ENCODE data around the gene OPALIN.
"Not testable (repeated sequence)": the region's sequence is repeated elsewhere in the genome, so short reads cannot be mapped to it uniquely, and the experiment has no call there.

The OPALIN gene

DNA sequence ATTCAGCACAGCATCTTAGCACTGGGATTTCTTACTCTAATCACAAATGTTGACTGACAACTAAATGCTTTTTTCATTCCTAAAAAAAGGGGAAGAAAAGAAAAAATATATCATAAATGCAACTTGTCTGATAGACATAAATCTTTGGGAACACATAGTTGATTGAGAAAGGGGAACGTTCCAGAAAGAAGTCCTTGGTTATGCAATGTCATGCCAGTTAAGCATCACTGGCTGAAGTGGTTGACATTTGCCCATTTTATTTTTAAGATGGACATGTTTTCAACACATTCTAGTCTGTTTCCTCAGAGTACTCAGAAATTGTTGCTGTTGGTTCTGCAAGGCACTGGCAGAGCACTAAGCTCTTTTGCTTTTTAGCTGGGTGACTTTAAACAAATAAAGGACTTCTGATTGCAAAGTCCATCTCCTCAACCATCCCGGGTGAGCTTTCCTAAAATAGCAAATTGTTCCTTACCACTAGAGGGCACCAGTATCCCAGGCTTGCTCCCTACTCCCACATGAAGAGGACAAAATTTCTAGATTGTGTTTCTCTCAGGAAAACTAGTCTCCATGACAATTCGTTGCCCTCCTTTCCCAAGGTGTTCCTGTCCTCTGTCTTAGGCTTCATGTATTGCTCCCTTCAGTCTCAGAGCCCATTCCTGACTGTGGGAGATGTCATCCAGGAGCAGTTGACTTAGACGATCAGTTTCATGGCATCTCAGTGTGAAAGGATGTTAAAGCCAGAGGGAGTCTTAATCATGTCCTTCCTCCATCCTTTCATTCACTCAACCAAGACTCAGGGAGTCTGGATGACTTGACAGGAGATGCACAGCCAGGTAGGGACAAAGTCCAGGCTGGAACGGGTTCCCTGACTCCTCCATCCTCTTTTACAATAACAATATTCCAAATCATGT is 23.9 kb downstream of the OPALIN start:
- no peak for DNase-seq

DNA sequence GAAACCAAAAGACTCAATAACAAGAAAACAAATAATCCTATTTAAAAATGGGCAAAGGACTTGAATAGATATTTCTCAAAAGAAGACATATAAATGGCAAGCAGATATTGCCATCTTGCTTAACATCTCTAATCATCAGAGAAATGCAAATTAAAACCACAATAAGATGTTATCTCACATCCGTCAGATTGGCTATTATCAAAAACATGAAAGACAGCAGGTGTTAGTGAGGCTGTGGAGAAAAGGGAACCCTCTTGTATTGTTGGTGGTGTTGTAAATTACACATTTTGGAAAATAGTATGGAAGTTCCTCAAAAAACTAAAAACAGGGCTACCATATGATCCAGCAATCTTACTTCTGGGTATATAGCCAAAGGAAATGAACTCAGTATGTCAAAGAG is 25.7 kb downstream of the OPALIN start:
- no peak for DNase-seq

GRCh38 chr10:96327462-96327861 is 31.3 kb downstream of the OPALIN start:
- DNase-seq: no peak

DNA sequence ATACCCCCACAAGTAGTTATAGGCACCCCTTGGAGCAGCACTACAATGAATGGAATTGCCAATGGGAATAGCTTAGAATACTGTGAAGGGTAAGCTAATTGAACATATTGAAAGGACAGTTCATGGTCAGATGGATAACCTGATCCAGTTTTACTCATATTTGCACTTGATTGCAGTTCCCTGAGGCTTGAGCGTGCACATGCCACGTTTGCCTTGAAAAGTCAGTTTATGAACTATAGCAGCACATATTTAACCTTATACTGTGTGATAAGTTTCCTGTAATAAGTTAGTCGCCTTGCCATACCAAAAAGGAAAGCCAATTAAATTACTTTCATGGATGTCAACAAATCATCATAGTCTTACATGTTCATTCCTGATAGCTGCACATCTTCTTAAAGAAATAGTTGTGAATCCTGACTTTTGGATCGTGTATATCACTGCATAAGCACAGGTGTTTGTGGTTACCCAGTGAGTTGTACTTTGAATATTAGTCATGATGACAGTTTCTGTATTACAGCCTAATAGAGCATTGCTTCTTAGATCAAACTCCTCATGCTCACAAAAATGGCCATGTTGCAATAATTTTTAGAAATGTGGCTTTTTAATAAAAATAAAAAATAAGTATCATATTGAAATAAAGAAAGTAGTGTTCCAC is 33.0 kb downstream of the OPALIN start:
- DNase-seq: no peak

DNA sequence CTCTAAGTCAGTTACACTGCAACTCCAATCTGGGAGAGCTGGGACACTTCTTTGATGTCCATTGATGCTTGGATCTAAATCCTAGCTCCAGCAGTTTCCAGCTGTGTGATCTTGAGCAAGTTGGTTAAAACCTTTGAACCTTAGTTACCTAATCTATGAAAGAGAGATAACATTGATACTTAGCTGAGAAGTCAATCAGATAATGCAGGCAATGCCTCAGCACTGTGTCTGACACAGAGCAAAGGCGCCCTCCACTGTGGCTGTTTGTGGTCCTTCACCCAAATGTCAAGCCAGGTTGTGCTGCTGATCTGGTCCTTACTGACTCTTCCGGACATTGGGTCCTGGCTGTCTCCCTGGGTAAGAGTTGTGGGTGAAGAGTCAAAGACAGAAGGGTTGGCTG is 34.4 kb downstream of the OPALIN start:
- no peak for DNase-seq

DNA sequence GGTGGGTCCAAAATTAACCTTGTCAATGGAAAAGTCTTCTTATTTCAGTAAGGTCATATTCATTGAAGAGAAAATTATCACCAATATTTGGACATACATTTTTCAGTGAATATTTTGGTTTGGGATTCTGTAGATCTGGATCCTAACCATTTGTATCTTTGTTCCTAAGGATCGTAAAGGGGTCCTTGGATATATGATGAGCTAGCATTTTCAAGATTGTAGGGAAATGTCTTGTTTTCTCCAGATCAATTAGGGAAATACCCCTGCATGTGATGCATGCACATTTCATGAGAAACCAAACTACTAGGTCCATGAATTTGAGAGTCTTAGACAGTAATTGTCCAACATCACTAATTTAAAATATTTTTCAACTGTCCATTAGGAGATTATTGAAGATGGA is 36.5 kb downstream of the OPALIN start:
- DNase-seq: no peak

DNA sequence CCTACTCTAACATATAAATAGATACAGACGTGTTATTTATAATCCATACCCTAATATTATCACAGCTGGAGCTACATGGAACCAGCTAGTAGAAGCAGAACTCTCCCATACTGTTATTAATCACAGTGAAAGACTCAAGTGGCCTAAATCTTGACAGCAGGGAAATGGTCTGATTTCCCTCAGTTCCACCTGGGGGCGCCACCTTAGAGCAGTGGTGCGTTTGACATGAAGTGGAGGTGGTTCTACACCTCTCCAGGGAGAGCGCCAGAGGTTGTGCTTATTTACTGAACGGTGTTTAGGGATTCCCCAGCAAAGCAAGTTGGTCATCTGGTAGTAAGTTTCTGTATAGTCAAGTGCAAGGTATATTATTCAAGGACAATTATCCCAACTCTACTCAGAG is 37.0 kb downstream of the OPALIN start:
- peak; percentile 53 for DNase-seq

- no peak for DNase-seq
These were observed 38.9 kb downstream of the OPALIN start for GRCh38 chr10:96319754-96320474.

GRCh38 chr10:96317067-96317833 is 41.6 kb downstream of the OPALIN start:
- no peak for DNase-seq

GRCh38 chr10:96313344-96313743 is 45.5 kb downstream of the OPALIN start:
- DNase-seq: no peak

- no peak for DNase-seq
These were observed 47.6 kb downstream of the OPALIN start for GRCh38 chr10:96311180-96311715.

DNA sequence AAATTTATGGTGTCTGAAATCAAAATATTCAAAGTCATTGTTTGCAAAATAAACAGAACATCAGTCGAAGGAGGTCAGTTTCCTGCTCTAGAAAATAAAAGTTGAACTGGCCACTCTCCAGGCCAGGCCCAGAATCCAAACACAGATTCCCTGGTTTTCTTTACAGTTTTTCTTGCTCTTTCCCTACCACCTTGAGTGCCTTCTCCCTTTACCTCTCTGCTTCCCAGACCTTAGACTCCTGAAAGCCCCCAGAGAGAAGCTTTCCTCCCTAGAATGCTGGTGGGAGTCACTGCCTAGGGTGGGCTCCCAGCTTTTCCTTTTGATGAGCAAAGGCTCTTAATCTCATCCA is 48.5 kb downstream of the OPALIN start:
- DNase-seq: no peak

DNA sequence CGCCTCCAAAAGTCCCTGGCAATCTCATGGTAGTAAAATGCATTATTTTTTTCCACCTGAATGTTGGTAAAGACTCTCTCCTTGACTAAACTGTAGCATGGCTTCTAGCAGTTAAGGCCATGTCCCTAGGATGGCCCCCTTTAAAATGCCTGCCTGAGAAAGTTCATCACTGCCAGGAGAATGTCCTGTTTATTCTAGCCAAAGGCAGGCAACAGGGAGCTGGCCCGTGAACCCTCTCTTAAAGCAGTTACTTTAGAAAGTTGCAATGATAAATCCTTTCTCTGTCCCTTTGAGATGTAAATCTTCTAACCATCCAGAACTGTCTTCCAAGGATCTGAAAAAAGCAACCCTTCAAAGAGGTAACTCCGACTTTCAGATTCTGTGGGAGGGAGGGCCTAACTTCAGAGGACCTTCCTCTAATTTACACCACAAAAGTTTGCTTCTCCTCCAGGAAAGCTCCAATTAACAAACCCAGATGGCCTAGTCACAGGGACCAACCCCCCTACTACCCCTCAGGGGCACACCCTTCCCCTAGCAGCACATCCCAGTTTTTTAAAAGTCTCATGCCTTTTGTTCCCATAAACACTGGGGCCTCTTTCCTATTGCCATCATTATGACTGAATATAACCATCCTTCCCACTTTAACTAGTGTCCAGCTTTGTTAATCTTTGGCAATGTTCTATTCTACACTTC is 49.0 kb downstream of the OPALIN start:
- DNase-seq: no peak

DNA sequence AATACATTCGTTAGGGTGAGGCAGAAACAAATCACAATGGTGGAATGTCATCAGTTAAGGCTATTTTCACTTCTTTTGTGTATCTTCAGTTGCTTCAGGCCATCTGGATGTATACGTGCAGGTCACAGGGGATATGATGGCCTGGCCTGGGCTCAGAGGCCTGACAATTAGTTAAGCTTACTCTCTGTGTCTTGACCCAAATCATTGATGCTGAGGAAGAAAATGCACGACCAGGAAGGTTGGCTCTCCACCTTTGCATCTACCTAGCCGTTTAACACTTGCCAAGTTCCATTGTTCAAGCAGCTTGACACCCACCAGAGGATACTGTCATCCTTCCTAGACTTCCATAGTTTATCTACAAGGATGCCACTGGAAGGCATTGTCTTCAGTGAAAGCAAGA is 49.9 kb downstream of the OPALIN start:
- not testable (repeated sequence) for DNase-seq

GRCh38 chr10:96306516-96306915 is 52.3 kb downstream of the OPALIN start:
- no peak for DNase-seq

DNA sequence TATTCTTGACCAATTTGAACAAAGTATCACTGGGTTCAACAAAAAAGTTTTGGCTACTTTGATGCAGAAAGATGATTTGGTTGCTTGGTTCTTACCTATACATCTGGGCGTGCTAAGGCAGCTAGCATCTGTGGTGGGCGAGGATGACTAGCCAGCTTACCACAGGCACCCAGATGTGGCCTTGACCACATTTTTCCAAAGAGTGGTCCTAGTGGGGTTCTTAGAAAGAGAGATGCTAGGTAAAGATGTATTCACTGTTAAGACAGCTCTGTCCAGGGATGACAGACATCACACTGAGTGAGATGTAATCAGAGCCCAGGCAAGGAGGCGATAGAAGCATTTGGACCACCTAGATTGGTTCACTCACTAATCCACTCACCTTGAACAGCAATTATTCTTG is 53.8 kb downstream of the OPALIN start:
- no peak for DNase-seq

DNA sequence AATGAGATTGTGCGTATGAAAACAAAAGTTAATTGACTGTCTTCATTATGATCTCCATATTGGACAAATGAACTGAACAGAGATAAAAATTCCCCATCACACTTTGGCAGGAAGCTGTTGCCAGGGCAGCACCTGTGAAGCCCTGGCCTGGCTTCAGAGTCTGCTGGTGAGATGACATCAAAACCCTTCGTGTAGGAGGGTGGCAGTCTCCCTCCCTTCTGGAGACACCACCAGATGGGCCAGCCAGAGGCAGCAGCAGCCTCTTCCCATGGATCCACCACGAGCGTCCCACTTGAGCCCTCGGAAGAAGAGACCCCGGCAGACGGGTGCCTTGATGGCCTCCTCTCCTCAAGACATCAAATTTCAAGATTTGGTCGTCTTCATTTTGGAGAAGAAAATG is 54.6 kb downstream of the OPALIN start, which contains the start of gene DNTT:
DNTT (plus strand) TSS at position 205 of the 400 bp plus-strand sequence; CDS start at position 269, 64 bp downstream.
- DNase-seq: no peak

GRCh38 chr10:96301616-96302015 is 57.2 kb downstream of the OPALIN start:
- DNase-seq: no peak

GRCh38 chr10:96299383-96299782 is 59.4 kb downstream of the OPALIN start:
- DNase-seq: no peak

DNA sequence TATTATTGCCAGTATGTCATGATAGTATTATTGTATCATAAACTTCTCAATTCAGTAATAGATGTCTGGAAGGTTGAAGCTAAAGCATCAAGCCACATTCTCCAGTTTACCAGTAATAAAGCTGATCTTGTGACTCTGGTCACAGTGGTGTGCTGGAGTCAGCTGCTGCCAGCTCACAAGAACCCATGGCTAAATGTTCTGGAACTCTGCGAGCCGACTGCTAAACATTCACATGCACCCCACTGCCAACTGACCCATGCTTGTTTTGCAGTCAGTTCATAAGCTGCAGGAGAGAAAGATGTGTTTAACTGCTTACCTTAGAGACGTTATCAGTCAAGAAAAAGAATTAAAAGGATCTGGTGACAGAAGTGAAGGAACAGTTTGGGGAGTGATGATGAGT is 60.4 kb downstream of the OPALIN start:
- DNase-seq: no peak

DNA sequence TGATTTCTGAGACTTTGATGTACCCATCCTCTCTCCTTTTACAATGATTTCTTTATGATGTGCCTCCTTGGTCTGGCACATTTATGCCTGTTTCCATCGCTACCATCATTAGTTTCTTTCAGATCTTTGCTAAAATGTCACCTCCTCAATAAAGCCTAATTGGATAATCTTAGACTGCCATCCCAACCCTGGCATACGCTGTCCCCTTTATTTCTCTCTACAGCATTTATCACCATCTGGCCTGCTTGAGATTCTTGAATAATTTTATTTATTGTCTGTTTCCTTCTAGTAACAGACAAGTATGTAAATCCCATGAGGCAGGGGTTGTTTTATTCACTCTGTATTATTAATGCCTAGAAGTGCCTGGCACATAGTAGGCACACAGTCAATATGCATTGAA is 61.3 kb downstream of the OPALIN start:
- DNase-seq: no peak

DNA sequence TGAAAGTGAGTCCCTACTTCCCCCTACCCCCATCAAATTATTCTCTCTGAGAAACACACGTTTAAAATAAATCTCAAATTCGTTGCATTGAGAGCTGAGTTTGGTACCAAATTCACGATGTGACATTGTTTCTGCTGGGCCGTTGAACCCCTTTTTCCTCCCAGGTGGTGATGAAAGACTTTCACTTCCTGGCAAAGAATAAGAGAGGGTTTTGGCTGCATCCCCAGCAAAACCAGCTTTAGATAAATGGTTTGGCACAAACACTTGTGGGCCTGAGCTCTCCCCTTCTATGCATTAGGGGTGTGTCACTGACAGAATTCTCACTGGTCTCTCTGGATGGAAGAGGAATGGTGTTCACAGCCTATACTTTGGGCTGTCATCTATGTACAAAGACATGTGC is 63.3 kb downstream of the OPALIN start:
- no peak for DNase-seq

Data from NCI-H1417 treated with DMSO at 0.1 percent for 48 hours (cell line).